Fibroblast of peridontal ligament (primary cell): ENCODE measurements around the gene GOLGA3.
"Not testable (repeated sequence)": the region's sequence is repeated elsewhere in the genome, so short reads cannot be mapped to it uniquely, and the experiment has no call there.

ENCODE experiments used
- DNase-seq: peaks from one replicate; pipeline ENCODE4 v3.0.0-alpha.2; 2010; ENCODE audit errors: extremely low read depth

The GOLGA3 gene

DNA sequence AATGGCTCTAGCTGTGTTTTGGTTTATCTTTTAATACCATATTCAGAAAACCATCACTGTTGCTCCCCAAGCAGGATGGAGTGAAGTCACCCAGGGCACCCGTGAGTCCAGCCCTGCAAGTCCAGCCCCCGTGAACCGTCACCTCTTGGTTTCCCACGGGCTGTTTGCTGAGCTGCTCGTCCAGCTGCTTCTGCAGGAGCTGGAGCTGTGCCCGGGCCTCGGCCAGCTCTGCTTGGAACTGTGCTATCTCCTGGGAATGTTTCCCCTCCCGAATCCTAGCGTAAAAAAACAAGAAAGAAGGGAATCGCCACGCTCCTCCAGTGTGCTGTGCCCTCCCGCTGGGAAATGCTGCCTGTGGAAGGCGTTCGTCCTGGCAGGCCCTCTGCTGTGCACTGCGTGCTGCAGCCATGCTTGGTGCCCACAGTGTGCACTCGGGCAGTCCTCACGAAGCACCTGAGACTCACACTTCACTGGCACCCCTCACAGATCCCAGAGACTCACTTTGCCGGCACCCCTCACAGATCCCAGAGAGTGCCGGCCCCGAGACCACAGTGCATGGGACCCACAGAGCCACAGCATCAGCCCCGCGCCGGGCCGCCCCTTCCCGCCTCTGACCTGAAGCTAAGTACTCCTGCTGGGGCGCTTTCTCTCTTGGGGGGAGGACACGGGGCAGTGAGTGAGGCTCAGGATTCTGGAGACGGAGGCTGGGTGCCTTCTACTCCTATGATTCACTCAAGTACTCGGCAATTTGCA lies 51.7 kb downstream of the GOLGA3 start:
- no peak for DNase-seq

DNA sequence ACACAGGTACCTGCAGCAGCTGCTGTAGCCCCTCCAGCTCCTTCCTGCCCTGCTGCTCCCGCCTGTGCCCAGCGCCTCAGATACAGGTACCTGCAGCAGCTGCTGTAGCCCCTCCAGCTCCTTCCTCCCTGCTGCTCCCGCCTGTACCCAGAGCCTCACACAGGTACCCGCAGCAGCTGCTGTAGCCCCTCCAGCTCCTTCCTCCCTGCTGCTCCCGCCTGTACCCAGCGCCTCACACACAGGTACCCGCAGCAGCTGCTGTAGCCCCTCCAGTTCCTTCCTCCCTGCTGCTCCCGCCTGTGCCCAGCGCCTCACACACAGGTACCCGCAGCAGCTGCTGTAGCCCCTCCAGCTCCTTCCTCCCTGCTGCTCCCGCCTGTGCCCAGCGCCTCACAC lies 52.4 kb downstream of the GOLGA3 start:
- not testable (repeated sequence) for DNase-seq

DNA sequence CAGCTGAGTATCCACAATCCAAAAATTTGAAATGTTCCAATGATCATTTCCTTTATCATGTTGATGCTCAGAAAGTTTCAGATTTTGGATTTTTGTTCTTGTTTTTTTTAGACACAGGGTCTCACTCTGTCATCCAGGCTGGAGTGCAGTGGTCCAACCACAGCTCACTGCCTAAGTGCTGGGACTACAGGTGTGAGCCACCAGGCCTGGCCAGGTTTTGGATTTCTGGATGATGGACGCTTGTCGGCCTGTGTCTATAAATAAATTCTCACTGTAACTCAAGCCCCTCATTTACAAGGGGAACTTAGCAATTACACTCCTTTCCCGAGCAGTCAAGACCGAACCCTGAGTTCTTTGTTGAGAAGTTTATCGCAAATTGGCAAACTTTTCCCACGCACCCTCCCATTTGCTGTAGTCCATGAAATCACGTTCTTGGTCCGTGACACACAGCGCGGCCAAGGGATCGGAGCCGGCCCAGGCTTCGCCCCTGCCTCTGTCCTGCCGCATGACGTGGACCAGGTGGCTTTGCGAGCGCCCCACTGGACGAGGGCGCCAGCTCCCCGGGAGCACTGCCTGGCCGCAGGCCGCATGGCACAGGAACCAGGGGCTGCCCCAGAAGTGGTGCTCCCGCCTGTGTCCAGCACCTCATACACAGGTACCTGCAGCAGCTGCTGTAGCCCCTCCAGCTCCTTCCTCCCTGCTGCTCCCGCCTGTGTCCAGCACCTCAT lies 53.0 kb downstream of the GOLGA3 start:
- DNase-seq: no peak

DNA sequence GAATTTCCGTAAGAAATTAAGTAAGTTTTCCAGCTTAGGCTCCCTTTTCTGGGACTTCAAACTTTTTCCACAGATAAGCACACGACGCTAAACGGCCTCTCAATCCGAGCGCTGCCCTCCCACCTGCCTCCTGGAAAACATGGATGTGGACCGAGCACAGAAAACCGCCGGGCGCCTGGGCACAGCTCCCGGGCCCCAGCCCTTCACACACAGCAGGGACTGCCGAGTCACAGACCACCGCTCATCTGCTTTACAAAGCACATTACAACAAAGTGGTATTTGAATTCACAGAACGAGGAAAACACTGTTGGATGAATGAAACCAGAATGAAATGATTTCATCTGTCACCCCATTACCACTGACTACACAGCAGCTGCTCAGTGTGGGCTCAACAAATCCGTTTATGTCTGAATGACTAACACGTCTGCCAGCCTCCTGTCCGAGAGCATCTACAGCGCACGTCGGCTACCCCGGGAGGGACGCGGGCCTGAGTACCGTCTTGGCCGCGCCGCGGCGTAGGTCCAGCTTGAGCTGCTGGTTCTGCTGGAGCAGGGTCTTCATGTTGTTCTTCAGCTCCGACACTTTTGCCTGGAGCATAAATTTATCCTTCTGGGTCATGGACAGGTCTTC lies 53.9 kb downstream of the GOLGA3 start:
- no peak for DNase-seq

DNA sequence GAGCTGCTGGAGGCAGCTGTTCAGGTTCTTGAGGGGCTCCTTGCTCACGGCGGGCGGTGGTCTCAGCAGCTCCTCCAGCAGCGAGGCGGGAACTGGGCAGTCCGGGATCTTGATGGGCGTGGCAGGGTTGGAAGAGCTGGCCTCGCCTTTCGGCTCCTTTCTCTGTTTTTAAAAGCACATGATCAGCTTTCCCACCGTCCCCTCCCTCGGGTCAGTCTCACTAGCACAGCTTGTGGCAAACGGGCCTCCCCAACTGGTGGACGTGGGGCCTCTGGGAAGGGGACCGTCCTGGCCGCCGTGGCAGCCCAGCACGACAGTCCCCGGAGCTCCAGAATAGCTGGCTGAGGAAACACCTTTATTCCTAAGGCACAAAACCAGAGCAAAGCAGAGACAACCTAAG lies 54.5 kb downstream of the GOLGA3 start:
- no peak for DNase-seq

DNA sequence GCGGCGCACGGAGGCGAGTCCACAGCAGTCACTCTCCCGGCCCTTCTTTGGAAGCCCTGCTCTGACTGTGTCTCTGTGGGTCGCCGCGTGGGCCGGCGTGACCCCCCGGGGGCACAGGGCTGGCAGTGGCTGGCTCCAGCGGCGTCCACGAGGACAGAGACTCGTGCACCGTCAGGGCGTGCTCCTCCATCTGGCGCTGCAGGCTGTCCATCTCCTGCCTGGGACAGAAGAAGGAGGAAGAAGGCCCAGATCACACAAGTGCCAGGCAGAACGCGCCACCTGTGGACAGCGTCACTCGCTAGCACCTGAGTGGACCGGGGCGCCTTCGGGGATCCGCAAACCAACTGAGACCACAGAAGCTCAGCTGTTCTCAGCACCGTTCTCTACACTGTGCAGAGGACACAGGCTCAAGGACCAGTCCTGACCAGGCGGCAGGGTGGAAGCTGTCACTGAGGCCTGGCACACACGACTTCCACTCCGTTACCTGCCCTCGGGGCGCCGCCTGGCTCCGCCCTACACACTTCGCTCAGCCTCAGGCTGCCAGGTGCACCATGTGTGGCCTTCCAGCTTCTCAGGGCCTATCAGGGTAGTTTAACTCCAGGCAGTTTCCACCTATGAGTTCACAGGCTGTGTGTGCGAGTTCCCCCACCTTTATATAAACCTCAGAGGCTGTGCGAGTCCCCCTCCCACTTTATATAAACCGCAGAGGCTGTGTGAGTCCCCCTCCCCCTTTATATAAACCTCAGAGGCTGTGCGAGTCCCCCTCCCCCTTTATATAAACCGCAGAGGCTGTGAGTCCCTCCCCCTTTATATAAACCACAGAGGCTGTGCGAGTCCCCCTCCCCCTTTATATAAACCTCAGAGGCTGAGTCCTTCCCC lies 55.4 kb downstream of the GOLGA3 start:
- DNase-seq: no peak

DNA sequence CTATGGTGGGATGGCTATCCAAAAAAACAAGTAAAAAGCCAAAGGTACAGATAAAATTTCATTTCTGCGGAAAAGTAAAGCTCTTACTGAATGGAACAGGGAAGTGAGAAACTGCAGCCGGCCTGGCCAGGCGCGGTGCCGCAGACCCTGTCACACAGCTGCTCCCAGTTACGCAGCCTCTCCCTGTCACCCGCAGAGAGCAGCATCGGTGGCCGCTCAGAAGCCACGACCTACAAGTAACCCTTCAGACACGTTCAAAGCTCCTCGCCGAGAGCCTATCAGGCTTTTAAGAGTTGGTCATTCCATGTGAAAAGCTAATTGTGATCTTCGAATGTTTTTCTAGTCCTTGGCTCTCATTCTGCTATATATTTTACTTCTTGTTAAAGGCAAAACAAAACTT lies 56.1 kb downstream of the GOLGA3 start:
- DNase-seq: no peak

DNA sequence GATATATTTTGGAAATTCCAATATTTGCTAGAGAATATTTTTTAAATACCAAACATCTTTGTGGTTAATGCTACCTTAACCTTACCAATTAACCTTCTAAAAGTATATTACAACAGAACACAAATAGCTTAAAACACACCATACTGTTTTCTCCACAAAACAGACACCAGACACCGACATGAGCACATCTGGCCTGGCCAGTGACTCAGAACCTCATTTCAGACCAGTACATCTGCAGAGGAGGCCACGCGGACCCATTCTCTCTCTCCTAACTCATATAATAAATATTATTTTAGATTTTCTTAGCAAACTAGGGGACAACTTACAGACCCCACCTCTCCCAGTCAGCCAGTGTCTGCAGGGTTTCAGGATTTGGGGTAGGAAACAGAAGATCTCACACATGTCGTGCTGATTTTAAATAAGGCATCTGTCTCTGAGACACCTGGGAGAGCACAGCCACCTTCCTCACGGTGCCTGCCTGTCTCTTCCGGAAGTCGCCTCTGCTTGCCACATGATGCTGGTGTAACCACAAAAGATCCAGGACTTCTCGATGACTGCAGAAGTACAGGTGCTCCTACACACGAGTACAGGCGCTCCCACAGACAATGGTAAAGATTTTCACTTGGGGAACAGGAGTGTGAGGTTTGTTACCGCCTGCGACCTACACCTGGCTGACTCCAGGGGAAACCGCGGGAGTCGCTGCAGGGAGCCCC lies 57.4 kb downstream of the GOLGA3 start:
- DNase-seq: no peak

DNA sequence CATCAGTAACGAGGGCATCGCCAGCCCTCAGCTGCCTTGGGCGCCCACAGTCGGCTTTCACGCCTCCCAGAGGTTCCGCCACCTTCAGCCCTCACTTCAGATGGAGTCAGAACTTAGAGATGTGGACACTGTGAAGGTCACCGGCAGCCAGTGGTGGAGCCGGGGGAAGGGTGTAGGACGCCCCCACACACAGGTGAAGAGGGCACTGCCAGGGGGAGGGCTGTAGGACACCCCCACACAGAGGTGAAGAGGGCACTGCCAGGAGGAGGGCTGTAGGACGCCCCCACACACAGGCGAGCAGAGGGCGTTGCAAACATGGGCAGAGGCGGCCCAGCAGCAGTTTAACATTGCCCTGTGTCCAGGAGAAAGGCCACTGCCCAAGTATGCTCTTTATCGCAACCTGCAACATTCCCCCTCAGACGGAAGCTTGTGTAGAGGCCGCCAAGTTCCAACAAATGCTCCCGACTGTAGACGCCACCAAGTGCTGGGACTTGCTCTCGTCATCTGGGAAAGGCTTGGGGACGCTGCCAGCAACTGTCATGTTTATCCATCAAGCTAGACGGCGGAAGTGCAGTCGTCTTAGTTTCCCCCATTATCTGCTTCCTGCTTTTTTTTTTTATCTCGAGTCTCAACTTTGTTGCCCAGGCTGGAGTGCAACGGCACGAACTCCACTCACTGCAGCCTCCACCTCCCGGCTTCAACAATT lies 62.1 kb downstream of the GOLGA3 start:
- peak; percentile 30 for DNase-seq

DNA sequence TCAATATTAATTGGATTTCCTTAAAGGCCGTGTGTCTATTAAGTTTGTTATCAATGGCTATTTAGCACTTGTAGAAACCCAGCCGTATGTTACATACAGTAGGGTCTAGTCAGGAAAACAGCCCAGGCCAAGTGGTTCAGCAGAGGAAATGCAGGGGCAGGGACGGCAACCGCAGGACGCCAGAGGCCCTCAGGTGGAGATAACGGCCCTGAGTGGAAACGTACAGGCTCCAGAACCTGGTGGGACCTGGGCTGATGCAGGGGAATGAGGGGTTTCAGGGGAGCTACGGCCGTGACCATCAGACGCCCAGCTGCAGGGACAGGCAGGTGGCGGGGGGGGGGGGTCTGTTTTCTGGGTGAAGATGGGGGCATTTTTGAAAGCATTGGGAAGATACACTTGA lies 63.3 kb downstream of the GOLGA3 start:
- no peak for DNase-seq

DNA sequence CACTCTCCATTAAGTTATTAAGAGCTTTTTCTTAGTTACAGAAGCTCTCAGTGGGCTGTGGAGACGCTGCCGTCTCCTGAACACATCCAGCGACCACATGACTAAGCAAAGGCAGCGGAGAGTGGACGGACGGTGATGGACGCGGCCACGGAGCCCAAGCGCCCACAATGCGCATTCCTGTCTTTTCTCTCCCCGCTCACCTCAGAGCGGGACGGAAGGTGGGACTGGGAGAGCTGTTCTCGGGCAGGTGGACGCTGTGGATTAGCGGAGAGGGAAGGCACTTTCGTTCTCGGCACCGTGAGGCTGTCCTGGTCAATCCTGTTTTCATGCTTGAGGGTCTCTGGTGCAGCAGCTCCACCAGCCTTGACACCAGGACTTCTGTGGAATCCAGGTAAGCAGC lies 64.4 kb downstream of the GOLGA3 start:
- DNase-seq: no peak

DNA sequence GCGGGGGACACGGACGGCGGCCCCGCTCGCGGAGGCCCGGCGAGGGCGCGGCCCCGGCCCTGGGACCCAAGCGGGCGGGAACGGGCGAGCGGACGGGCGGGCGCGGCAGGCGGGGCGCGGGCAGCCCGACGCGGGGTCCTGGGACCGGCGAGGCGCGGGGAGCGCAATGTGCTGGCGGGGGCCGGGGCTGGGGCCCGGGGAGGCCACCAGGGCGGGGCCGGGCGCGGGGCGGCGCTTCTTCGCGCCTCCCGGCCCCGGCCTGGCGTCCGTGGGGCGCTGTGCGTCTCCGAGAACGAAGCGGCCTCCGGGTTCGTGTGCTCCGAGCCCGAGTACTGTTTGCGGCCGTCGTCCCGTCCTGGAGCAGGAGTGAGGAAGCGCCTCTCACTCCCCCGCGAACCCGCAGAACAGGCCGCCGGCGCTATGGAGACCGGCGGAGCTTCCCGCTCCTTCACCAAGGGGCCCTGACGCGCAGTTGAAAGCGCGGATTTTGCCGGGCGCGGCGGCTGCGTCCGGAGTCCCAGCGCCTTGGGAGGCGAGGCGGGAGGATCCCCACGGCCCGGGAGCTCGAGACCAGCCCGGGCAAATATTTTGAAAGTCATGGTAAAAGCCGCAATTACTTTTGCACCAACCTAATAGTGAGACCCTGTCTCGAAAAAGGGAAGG lies 66.6 kb downstream of the GOLGA3 start:
- peak; percentile 85 for DNase-seq

DNA sequence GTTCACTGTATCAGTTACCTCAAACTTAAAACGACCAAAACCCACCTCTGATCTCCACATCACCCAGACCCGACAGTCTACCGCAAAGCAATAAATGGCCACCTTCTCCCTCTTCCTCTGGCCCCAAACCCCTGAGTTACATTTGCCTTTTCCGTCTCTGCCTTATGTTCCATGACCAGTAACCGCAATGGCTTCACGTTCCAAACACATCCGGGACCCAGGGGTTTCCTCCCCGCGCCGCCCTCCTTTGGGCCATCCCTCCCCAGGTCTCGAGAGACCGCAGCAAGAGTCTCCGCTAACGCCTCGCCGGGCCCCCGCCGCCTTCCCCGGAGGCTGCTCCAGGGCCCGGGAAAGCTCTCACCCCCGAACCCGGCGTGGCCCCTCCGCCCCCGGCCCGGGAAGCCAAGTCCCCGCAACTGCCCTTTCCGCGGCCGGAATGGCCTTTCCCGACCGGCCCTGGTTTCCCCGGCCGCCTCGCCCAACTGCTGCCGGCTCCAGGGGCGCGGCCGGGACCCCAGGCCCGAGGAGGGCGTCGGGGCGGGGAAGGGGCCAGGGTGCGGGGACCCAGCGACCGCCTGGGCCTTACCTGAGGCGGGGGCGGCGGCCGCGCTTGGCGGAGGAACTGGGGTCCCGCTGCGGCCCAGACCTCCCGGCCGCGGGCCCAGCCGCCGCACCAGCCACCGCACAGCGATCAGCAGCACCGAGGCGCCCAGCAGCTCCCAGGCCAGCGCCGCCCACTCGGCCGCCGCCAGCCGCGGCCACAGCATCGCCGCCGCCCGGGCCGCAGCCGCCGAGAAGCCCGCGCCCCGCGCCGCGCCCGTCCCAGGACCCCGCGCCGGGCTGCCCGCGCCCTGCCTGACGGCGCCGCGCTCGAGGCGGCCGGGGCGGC lies 67.4 kb downstream of the GOLGA3 start, which contains the start of gene ANKLE2:
TSS of gene ANKLE2 (minus strand) at position 801 of the 889 bp plus-strand sequence. CDS start at position 767, 34 bp downstream.
- DNase-seq: peak; percentile 61

DNA sequence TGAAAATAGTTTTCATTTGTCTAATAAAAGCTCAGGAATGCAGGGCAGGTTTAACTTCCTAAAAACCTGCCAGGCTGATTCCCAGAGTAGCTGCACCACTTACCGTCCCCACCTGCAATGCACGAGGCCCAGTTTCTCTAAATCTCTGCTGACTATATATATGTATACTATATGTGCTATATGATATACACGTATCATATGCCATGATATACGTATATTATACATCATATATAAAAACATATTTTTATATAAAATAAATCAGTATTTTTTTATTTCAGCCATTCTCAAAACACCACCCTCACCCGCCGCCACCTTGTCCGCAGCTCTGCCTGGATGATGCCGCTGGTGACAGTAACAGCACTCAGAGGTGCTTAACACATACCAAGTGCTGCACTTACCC lies 69.3 kb downstream of the GOLGA3 start:
- DNase-seq: no peak

DNA sequence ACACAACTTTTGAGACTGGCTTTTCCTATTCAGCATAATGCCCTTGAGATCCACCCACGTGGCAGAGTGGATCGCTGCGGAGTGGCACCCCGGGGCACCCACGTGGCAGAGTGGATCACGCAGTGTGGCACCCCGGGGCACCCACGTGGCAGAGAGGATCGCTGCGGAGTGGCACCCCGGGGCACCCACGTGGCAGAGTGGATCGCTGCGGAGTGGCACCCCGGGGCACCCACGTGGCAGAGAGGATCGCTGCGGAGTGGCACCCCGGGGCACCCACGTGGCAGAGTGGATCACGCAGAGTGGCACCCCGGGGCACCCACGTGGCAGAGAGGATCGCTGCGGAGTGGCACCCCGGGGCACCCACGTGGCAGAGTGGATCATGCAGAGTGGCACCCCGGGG lies 69.8 kb downstream of the GOLGA3 start:
- not testable (repeated sequence) for DNase-seq

DNA sequence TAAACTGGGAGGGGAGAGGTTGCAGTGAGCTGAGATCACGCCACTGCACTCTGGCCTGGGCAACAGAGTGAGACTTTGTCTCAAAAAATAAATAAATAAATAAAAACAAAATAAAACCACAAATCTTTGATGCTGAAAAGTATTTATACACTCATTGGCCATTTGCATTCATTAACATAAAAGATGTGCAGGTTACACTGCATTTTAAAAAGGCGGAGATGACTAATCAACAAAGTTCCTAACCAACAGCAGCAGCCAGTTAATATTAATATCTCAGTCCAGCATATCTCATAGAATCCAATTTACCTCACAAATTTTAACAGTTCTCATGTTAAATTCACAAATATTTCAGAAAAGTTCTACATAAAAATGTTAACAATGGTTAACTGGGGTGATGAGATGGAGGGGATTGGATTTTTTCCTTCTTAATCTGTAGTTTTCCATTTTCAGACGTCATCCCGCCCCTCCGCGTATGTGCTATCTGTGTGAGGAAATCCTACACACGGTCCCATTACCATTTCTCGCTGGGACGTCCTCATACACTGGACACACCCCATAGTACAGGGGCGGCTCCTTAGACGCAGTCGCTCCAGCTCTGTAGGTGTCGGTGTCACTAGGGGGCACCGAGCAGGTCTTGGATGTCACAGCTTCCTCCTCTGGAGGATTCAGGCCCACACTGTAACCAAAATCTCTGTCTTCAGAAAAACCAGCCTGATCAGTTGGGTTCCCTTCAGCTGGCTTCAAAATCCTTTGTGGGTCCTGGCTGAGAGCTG lies 74.3 kb downstream of the GOLGA3 start:
- no peak for DNase-seq

DNA sequence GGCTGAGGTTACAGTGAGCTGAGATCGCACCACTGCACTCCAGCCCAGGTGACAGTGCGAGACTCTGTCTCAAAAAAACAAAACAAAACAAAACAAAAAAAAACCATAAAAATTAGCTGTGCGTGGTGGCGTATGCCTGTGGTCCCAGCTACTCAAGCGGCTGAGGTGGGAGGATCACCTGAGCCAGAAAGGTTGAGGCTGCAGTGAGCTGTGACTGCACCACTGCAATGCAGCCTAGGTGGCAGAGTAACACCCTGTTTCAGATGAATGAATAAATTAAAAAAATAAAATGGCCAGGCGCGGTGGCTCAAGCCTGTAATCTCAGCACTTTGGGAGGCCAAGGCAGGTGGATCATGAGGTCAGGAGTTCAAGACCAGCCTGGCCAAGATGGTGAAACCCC lies 75.0 kb downstream of the GOLGA3 start:
- DNase-seq: not testable (repeated sequence)

DNA sequence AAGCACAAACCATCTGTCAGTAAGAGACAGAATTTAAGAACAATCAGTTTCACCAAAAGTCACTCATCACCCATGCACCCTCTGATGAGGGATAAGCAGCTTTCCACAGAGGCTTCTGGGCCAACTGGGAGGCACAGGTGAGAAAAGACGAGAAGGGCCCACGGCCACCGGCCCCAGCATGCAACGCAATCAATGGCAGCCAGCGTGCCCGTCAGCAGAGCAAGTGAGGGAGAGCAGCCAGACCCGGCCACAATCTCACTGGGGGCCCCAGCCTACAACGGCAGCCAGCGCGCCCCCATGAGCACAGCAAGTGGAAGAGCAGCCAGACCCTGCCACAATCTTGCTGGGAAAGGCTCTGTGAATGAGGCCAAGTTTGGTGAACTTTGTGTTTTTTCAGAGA lies 80.3 kb downstream of the GOLGA3 start:
- DNase-seq: no peak
